Left ventricle myocardium inferior (tissue), 1 donor: ENCODE results near the gene GPRC5C. TPM values are rescaled to one million over a fixed set of nuclear protein-coding genes. Genes with fewer than 3 reads are reported as not detected.
A peak's percentile ranks its signal among the peaks of the same experiment; 100 is the strongest.

Source experiments
- DNase-seq: peaks from one replicate; pipeline ENCODE4 v3.0.0-alpha.2; 2020
- H3K27ac ChIP-seq: fragments of 200-600 bp; replicated peaks from 2 replicates; pipeline ENCODE4 v1.8.0; 2021
- H3K27me3 ChIP-seq: fragments of 200-600 bp; 2 replicates; pipeline ENCODE4 v1.8.0; 2021; ENCODE audit warnings: low read depth
- H3K36me3 ChIP-seq: fragments of 200-600 bp; 2 replicates; pipeline ENCODE4 v1.8.0; 2021
- H3K4me1 ChIP-seq: fragments of 200-600 bp; 2 replicates; pipeline ENCODE4 v1.8.0; 2021
- H3K4me3 ChIP-seq: fragments of 200-600 bp; 2 replicates; pipeline ENCODE4 v1.8.0; 2021; ENCODE audit warnings: mild to moderate bottlenecking, moderate library complexity
- H3K9me3 ChIP-seq: fragments of 200-600 bp; replicated peaks from 2 replicates; pipeline ENCODE4 v1.8.0; 2021
- intact Hi-C: fragments of 100-400 bp; cut with micrococcal nuclease; formaldehyde crosslinking; loops from one replicate; pipeline ENCODE4 v1.11.0; 2022
- total RNA-seq: library from RNA; stranded (reverse); fragmentation: NEBNext Ultra II Directional; extraction: Animal tissue kit (Norgen Biotek cat#: 25700); gene quantifications from one replicate; pipeline ENCODE4 v1.2.1, GENCODE V29; 2021
- TF ChIP-seq, protein P1 (sequence below): fragments of 200-600 bp; IDR thresholded peaks from 2 replicates; pipeline ENCODE4 v1.8.0; 2021; ENCODE audit warnings: antibody characterized with exemption, mild to moderate bottlenecking, borderline replicate concordance
- donor health status: DM: no; HTN: yes; CAD: no; lungs with severe emphysema.

GPRC5C gene
- total RNA-seq, 1 donor from 2014 or later, result 32.0 TPM

DNA sequence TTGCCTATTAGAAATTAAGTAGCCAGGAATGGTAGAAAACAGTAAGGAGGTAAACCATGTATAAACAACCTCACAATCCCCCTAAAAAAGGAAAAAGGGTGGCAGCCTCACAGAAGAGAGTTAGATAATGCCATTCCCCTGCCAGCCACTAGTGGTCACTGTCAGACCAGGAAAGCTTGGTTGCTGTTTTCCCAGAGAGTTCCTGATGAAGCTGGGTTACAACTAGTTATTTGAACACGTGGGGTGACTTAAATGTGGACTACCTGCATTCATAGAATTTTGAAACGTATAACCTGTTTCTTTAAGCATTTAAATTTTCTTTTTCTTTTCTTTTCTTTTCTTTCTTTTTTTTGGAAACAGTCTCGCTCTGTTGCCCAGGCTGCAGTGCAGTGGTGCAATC, 5.8 kb downstream of the GPRC5C start:
- Histone ChIP-seq H3K4me1 (peaks cover 47% of the 10 kb centered on the region), H3K27me3 (no peaks in the 10 kb centered on the region), H3K27ac (no peak overlapping the region), H3K36me3 (peaks cover 15% of the 10 kb centered on the region), H3K4me3 (no peak overlapping the region), H3K9me3 (peaks cover 16% of the 10 kb centered on the region)
- DNase-seq, result no peak
- TF ChIP-seq, protein P1, sequence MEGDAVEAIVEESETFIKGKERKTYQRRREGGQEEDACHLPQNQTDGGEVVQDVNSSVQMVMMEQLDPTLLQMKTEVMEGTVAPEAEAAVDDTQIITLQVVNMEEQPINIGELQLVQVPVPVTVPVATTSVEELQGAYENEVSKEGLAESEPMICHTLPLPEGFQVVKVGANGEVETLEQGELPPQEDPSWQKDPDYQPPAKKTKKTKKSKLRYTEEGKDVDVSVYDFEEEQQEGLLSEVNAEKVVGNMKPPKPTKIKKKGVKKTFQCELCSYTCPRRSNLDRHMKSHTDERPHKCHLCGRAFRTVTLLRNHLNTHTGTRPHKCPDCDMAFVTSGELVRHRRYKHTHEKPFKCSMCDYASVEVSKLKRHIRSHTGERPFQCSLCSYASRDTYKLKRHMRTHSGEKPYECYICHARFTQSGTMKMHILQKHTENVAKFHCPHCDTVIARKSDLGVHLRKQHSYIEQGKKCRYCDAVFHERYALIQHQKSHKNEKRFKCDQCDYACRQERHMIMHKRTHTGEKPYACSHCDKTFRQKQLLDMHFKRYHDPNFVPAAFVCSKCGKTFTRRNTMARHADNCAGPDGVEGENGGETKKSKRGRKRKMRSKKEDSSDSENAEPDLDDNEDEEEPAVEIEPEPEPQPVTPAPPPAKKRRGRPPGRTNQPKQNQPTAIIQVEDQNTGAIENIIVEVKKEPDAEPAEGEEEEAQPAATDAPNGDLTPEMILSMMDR, result peak; percentile 71
- intact Hi-C loops, result no loop called here

GRCh38 chr17:74439691-74440567, 8.0 kb downstream of the GPRC5C start:
- no peak for DNase-seq
- Histone ChIP-seq H3K27me3 (no peaks in the 10 kb centered on the region), H3K4me3 (no peak overlapping the region), H3K27ac (peak overlapping the region; percentile 17), H3K4me1 (peaks cover 53% of the 10 kb centered on the region), H3K9me3 (peaks cover 16% of the 10 kb centered on the region), H3K36me3 (peaks cover 15% of the 10 kb centered on the region)
- intact Hi-C loops, result no loop called here
- TF ChIP-seq, protein P1, result no peak

GRCh38 chr17:74441537-74441936, 9.6 kb downstream of the GPRC5C start:
- Histone ChIP-seq H3K9me3 (peaks cover 16% of the 10 kb centered on the region), H3K27me3 (no peaks in the 10 kb centered on the region), H3K4me1 (peaks cover 53% of the 10 kb centered on the region), H3K36me3 (peaks cover 15% of the 10 kb centered on the region), H3K27ac (peak overlapping the region; percentile 98), H3K4me3 (no peak overlapping the region)
- TF ChIP-seq, protein P1, result no peak
- intact Hi-C loops, result no loop called here
- DNase-seq, result no peak

GRCh38 chr17:74442291-74442669, 10.4 kb downstream of the GPRC5C start:
- H3K9me3 ChIP-seq, result peaks cover 12% of the 10 kb centered on the region
- no peak for DNase-seq
- peak overlapping the region; percentile 59 for H3K4me3 ChIP-seq
- H3K4me1 ChIP-seq, result peaks cover 59% of the 10 kb centered on the region
- H3K27me3 ChIP-seq, result no peaks in the 10 kb centered on the region
- peak overlapping the region; percentile 98 for H3K27ac ChIP-seq
- intact Hi-C loops, result no loop called here
- H3K36me3 ChIP-seq, result peaks cover 15% of the 10 kb centered on the region
- TF ChIP-seq, protein P1, result no peak

- peak; percentile 94 for DNase-seq
- Histone ChIP-seq H3K27me3 (no peaks in the 10 kb centered on the region), H3K9me3 (peaks cover 6% of the 10 kb centered on the region), H3K27ac (peak overlapping the region; percentile 98), H3K36me3 (peaks cover 20% of the 10 kb centered on the region), H3K4me1 (peaks cover 65% of the 10 kb centered on the region), H3K4me3 (peak overlapping the region; percentile 59)
- TF ChIP-seq, protein P1, result no peak
- intact Hi-C loops, result no loop called here
Measured at GRCh38 chr17:74442670-74443515, 11.0 kb downstream of the GPRC5C start.
